Measurements from ENCODE around the gene EEF1AKMT2.

EEF1AKMT2 gene

DNA sequence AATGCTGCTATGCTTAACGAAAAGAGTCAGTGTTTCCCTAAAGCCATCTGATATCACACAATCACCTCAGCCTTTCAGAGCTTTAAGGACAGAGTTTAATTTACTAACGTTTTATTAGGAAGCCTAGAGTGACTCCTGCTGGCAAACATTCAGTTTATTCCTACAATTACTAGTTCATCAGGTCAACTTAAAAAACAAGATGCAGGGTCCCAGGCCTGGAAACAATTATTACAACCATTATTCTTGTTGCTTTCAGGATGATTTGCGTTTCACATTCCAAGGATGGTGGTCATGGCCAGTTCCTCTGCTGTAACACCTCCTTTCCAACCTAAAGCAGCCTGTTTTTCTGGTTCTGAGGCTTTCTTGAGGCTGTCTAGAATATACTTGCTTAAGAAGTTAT, 46.0 kb downstream of the EEF1AKMT2 start:
- H3K36me3 ChIP-seq (replicated peaks): peaks cover 3% of the 10 kb centered on the region
- peak; percentile 35 for DNase-seq
- in situ Hi-C loops (cut with HindIII; ENCODE audit: low pct_ligation_motif_present, low sequenced_read_pairs): no loop called here
- no peaks in the 10 kb centered on the region for H3K27me3 ChIP-seq (replicated peaks)
- H3K27ac ChIP-seq: no peak overlapping the region
- no peak overlapping the region for H3K4me3 ChIP-seq (ENCODE audit: low read depth, low read length)
- TF ChIP-seq, protein P1, sequence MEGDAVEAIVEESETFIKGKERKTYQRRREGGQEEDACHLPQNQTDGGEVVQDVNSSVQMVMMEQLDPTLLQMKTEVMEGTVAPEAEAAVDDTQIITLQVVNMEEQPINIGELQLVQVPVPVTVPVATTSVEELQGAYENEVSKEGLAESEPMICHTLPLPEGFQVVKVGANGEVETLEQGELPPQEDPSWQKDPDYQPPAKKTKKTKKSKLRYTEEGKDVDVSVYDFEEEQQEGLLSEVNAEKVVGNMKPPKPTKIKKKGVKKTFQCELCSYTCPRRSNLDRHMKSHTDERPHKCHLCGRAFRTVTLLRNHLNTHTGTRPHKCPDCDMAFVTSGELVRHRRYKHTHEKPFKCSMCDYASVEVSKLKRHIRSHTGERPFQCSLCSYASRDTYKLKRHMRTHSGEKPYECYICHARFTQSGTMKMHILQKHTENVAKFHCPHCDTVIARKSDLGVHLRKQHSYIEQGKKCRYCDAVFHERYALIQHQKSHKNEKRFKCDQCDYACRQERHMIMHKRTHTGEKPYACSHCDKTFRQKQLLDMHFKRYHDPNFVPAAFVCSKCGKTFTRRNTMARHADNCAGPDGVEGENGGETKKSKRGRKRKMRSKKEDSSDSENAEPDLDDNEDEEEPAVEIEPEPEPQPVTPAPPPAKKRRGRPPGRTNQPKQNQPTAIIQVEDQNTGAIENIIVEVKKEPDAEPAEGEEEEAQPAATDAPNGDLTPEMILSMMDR (IDR thresholded peaks at IDR 0.05; ENCODE audit: low read depth, low read length, missing control alignments): peak; percentile 17

DNA sequence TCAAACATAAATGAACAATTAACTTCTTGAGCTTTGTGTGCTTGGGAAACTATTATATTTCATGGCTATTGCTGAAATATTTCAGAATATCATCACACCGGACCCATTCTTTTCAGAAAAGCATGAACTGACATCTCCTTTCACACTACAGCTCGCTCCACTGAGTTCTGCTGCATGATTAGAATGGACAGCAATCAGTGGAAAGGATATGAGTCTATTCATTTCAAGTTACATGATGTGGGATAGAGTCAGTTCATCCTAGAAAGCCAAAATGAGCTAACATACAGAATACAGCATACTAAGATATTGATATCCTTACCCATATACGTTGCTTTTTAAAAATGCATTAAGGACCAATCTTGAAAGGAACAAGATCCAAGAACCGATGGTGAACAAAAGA, 46.4 kb downstream of the EEF1AKMT2 start:
- TF ChIP-seq, protein P1 (IDR thresholded peaks at IDR 0.05; ENCODE audit: low read depth, low read length, missing control alignments): no peak

DNA sequence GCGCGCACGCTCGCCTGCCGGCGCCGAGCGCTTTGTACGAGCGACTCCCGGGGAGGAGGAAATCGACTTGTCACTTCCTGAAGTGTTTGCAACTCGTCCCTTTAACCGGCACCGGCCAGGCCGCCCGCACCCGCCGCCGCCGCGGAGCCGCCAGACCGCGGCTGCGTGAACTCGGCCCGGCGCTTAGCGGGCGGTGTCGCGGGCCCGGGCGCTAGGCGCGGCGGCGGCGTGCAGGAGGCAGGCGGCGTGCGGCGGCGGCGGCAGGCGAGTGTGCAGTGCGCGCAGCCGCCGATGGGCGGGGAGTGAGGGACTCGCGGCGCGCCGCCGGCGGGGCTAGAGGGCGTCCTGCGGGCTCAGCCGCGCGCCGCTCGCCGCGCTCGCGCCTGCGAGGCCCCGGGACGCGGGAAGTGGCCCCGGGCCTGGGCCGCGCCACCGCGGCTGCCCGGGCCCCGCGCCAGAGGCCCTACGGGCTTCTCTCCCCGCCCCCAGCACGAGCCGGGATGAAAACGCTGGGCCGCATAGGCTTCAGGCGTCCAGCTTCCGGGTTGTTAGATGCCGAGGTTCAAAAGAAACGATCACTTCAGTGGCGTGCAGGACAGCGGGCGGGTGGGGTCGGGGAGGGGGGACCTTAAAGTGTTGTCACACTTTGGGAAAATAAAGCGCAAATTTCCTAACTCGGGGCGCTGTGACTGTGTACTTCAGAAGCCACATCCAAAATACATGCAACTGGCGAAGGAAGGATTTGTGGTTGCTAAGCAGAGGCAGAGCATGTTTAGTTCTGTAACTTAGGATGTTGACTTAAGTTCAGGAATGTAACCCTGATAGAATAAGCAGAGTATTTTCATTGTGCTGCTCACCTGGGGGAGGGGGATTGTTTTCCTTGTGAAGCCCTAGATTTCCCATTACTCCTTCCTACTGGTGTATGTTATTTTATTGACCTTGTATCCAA, 47.3 kb downstream of the EEF1AKMT2 start, which contains the start of gene FAM53B:
TSS of gene FAM53B (minus strand) at position 277 of the 949 bp plus-strand sequence. CDS start 37,665 bp downstream, outside the sequence.
- peak; percentile 56 for DNase-seq
- Histone ChIP-seq H3K27me3 (replicated peaks) (no peaks in the 10 kb centered on the region), H3K4me3 (ENCODE audit: low read depth, low read length) (peak within 1 kb of the TSS; percentile 66), H3K36me3 (replicated peaks) (no peaks in the 10 kb centered on the region), H3K27ac (peak within 1 kb of the TSS; percentile 41)
- TF ChIP-seq, protein P1 (IDR thresholded peaks at IDR 0.05; ENCODE audit: low read depth, low read length, missing control alignments): no peak
- in situ Hi-C loops (cut with HindIII; ENCODE audit: low pct_ligation_motif_present, low sequenced_read_pairs): no loop called here

More for the DNA sequence above, 46.4 kb downstream of the EEF1AKMT2 start:
- in situ Hi-C loops (cut with HindIII; ENCODE audit: low pct_ligation_motif_present, low sequenced_read_pairs): no loop called here
- no peak overlapping the region for H3K27ac ChIP-seq
- DNase-seq: no peak
- H3K4me3 ChIP-seq (ENCODE audit: low read depth, low read length): no peak overlapping the region
- no peaks in the 10 kb centered on the region for H3K27me3 ChIP-seq (replicated peaks)
- peaks cover 2% of the 10 kb centered on the region for H3K36me3 ChIP-seq (replicated peaks)

DNA sequence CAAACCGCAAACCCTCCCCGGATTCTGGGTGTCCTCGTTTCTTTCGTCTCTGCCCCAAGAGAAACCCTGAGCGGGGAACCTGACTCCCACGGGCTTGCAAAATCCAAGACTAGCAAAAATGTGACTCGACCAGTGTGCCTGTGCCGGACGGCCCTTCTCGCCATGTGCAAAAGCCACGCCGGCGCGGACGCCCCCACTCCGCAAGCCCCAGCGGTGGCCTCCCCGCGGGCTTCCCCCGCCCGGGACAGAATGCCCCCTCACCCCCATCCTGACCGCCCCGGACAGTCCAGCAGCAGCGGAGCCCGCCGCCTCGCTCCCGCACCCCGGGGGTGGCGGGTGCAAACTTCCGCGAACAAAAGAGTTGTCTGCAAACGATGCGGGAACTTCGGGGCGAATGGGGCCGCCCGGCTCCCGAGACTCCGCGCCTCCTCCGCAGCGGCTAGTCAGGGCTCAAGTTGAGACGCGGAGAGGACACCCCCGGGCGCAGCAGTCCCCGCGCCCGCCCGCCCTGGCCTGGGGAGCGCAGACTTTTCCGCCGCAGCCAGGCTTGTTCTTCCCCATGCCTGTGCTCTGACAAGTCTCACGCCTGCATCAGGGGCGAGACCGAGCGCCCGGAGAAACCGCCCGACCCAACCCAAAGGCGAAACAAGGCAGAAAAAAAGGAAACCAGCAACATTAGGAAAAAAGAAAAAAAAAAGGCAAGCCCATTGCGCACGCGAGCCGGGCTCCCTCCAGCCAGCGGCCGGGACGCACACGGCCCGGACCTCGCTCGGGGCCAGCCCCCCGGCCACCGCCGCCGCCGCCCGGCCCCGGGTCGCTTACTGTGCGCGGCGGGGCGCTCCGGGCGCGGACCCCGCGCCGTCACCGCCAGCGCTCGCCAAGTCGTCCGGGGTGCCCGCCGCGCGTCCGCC, 48.2 kb downstream of the EEF1AKMT2 start:
- peak; percentile 16 for DNase-seq
- TF ChIP-seq, protein P1 (IDR thresholded peaks at IDR 0.05; ENCODE audit: low read depth, low read length, missing control alignments): no peak
- Histone ChIP-seq H3K27me3 (replicated peaks) (no peaks in the 10 kb centered on the region), H3K4me3 (ENCODE audit: low read depth, low read length) (peak overlapping the region; percentile 66), H3K36me3 (replicated peaks) (no peaks in the 10 kb centered on the region), H3K27ac (no peak overlapping the region)
- in situ Hi-C loops (cut with HindIII; ENCODE audit: low pct_ligation_motif_present, low sequenced_read_pairs): no loop called here

DNA sequence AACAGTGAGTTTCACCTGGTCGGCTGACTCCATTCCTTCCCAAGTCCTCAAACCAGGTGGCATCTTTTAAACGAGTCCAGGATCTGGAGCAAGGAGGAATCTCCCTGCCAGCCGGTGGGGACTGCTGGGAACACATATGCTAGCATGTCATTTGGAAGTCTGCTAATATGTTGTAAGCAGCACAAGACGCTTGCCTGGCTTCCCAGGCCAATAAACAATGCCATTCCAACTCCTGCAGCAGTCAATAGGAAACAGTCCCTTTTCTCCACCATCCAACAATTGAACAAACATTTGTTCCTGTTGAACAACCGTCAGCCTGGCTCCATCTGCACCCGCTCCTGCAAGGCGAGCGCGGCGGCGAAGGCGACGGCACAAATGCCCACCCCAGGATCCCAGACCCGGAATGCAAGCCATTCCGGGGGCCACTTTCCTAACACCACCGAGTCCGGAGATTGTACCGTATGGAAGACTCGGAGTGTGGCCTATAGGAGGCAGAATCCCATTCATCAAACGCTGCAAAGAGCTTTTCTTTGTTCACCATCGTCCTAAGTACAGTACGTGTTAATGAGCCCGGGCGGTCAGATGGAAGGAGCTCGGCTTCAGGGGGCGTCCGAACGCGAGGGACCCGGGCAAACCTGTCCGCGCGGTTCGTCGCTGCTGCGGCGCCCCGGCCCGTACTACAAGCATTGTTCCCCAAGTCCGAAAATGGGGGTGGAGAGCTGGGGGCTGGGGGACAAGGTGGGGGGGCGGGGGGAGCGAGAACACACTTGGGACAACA, 49.1 kb downstream of the EEF1AKMT2 start:
- TF ChIP-seq, protein P1 (IDR thresholded peaks at IDR 0.05; ENCODE audit: low read depth, low read length, missing control alignments): peak; percentile 62
- no peaks in the 10 kb centered on the region for H3K27me3 ChIP-seq (replicated peaks)
- no peak overlapping the region for H3K27ac ChIP-seq
- peak; percentile 24 for DNase-seq
- H3K4me3 ChIP-seq (ENCODE audit: low read depth, low read length): peak overlapping the region; percentile 66
- no peaks in the 10 kb centered on the region for H3K36me3 ChIP-seq (replicated peaks)
- in situ Hi-C loops (cut with HindIII; ENCODE audit: low pct_ligation_motif_present, low sequenced_read_pairs): no loop called here
